SHP77 (cell line): ENCODE data around the gene CHST1.
A peak's percentile ranks its signal among the peaks of the same experiment; 100 is the strongest.

Experiments used
- DNase-seq, 2 experiments: peaks; one replicate each; lab custom pipeline; 2025; lab: John Stamatoyannopoulos, UW

The CHST1 gene

DNA sequence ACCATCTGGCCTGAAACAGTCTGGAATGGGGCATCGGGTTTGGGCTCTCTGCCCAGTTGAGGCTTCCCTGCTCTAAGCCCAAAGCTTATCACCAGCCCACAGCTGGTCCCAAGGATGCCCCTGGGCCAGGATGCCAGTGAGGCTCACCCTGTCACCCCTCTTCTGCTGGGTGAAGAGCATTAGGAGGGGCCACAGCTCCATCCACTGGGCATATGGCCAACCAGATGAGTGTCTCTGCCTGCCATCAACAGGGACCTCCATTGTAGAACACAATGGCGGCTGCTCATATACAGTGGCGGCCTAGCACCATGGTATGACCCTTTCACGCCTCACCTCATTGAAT is 5.6 kb downstream of the CHST1 start:
- no peak for DNase-seq

DNA sequence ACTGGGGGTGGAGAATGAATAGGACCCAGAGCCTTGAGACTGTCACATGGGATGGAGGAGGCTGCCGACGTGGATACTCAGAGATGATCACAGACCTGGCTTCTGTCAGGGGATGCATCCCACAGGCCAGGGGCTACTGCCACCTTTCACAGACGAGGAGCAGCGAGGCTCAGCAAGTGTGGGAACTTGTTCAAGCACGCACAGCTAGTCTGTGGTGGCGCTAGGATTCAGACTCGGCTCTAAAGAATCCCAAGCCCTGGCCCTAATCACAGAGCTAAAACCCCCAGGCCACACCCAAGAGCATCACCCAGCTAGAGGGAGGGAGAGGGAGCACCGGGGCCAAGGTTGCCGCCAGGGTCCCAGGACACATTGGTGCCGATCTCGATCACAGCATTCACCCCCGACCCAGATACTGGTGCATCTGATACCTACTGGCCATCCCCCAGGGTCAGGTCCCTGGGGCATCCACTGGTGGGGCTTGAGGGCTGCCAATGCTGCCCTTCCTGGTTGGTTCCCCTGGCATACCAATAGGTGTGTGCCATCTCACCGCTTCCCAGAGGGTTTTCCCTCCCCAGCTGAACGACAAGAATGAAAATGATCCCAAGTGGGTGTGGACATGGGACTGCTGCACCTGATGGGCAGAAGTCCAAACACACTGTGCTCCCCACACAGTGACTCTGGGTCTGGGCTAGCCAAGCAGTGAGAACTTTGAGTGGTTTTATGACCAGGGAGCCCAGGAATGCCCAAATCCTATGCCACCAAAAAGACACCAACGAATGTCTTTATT is 6.2 kb downstream of the CHST1 start:
- DNase-seq = no peak

DNA sequence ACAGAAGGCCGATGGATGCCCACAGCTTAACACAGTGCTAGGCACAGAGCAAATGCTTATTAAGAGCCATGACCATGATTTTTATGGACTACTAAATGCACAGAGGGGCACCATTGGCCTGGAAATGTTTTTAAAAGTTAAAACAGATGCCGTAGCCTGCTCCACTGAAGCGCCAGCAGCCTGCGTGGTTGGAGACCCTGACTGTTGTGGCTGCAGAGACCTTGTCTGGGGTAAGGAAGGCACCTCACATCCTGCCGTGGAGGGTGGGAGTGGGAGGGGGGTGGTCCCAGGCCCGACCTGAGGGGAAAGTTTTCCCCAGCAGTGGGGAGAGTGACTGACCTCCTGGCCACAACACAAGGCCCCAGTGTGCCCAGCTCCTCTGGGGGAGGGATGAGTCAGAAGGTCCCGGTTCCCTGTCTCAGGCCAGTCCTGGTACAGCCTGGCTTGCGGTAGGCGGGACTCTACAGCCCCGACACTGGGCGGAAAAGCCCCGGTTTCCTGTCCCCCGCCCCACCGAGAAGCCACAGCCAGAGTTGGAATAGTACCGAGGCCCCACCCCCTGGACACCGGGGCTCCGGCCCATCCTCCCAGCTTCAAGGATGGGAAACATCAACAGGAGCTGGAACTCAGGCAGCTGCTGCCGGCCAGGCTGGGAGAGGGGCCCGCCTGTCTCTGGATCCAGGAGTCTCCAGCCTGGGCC is 7.0 kb downstream of the CHST1 start:
- no peak for DNase-seq

DNA sequence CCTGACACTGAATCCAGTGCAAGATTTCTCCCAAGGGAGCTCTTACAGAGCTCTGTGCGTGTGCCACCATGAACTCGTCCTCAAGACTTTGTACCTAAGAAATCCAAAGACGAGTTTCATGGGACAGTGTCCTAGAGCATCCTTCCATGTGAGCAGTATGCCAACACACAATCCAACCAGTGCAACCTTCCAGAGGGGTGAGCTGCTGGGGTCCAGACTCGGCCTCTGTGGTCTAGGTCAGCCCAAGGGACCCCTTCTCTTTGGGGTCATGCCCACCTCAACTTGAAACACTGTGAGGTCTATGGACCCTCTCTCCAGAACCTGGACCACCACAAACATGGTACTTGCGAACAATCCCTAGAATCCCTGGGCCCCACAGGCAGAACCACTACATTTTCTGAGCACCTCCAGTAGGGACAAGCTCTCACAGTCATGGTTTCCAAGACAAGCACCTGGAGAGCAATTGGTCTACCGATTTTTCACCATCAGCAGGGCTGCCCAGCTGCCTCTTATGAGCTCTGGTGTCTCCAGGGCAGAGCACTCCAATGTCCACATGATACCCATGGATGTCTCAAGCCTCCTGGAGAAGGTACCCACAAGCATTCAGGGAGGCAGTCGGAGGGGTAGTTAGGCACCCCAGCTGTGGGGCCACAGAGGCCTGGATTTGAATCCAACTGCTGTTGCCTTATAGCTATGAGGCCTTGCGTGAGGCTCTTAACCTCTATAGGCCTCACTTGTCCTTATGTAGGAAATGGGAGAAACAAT is 7.7 kb downstream of the CHST1 start:
- no peak for DNase-seq

DNA sequence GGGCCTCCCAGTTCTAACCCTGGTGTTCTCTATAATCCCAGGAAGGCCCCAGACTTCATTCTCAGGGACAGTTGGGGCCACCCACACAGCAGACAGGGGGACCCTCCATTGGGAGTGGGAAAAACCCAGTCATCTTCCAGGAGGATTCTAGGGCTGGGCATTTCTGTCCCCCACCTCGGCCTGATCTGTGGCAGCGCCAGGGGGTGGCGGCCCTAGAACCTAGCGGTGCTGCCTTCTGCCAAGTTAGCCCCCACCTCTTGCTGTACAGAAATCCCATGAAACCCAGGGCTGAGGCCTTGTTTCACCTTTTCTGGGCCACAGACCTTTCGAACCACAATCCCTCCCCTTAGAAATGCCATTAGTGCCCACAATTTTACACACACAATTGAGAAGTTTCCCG is 9.6 kb downstream of the CHST1 start:
- DNase-seq = no peak

DNA sequence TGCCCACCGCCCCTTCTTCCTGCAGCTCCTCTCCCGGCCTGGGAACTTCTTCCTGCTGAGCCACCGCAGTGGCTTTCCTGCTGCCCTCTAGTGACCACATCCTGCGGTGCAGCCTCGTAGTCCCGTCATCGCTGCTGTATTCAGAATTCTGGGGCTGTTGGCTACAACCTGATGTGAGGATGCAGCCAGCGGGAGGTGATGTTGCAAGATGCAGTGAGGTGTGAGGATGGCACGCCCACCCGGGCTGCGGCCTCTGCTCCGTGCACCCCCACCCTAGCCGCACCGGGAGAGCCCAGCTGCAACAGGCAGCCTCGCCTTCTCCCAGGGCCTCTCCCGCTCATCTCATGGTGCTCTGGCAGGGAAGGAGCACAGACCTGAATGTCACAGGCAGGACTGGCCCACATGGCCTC is 10.1 kb downstream of the CHST1 start:
- peak; percentile 57 to 73 for DNase-seq

DNA sequence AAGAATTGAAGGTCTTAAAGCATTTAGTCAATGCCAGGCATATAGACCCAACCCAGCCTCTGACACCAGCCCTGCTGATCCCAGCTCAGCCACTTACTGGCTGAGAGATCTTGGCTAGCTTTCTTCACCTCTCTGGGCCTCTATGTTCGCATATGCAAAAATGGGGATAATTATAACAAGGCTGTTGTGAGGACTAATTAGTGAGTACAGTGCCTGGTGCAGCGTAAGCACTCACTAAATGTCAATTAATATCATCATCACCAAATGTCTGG is 10.5 kb downstream of the CHST1 start:
- no peak for DNase-seq

DNA sequence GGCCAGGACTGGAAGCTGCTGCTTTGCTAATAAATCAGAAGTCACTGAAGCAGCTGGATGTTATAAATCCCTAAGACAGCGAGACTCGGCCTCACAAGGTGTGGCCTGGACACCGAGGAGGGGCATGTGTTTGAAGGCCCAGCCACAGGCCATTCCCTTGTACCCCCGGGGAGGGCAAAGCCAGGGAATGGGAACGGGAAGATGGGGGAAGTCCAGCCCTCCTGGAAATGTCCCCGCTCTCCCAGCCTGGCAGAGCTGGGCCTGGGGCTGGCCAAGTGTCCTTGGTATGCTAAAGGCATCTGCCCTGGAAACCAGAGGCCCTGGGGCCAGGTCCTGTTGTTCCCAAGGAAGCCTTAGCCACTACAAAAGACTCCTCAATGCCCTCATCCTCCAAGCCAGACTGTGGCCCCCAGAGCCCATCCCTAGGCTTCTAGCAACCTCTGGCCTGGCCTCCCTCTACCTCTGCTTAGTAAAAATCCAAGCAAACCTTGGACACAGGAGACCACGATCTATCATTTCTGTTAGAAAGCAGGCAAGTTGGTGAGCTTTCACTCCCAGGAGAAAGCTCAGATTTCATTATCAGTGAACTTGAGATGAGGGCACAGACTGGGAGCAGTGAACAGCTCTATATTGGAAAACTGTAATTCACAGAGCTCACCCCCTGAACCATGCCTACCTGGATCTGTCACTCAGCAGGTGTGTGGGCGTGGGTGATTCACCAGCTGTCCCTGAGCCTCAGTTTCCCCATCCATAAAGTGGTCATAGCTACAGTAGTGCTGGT is 11.0 kb downstream of the CHST1 start:
- no peak for DNase-seq

DNA sequence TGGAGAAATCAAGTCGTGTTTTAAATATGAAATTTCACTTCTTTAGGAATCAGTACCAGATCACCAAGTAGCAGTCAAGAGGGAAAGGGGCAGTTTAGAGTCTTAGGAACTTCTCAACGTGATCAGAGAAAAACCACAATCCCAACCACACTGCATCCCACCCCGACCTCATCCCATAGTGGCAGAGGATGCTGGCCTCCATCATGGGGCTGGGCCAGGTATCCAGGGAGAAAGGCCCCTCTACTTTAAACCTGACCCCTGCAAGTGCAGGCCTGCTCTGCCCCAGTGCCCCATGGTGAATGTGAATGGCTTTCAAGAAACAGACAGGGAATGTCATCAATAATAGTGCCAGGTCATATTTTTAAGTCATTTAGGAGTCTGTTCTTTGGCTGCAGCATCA is 12.1 kb downstream of the CHST1 start:
- no peak for DNase-seq

DNA sequence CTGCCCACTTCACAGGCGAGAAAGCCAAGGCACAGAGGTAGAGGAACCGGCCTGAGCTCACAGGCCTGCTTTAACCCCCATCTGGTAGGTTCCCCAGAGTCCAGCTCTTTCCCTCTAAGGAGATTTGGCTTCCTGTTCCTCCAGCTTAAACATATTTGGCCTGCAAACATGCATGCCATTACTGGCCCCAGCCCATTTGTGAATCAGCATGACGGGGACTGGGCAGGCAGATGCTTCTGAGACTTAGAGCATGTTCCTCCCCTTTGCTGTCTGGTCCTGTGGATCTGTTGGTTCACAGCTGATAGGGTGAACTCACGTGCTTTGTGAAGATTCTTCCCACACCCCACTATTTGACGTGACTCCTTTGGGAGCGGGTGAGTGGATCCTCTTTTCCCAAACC is 12.6 kb downstream of the CHST1 start:
- DNase-seq = no peak

DNA sequence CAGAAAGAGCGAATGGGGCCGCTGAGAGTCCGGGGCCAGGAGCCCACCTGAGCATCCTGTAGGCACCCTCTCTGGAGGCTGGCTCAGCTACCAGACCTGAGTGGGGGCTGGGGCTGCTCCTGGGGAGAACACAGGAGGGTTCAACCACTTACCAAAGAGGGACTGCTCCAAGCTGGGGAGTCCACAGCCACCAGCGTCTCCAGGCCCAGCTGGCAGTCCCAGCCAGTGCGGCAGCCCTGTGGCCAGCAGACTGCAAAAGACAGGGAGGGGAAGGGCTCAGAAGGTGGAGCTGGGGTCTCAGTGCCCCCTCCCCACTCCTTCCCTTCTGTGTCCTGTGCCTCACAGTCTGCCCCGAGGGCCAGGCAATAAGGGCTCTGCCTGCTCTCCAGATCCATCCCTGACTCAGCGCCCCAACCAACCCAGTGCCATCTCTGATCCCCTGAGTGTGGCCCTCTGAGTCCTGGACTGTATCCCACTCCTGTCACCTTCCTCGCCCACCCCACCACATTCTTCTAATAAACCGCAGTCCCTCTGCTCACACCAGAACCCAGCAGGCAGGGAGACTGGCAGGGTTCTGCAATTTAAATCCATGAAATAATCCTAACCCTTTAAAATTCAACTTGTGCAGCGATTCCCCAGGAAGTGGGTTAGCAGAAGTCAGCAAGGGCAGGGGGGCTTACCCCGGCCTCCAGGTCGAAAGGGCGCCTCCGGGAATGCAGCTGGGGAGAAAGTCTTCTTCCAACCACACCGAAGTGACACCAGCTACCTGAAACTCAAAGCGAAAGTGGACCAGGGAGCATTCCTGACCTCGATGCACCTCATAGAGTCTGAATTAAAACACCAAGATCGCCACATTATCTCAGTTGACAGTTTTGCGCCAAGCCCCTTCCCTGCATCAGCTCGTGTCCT is 13.3 kb downstream of the CHST1 start:
- no peak for DNase-seq

DNA sequence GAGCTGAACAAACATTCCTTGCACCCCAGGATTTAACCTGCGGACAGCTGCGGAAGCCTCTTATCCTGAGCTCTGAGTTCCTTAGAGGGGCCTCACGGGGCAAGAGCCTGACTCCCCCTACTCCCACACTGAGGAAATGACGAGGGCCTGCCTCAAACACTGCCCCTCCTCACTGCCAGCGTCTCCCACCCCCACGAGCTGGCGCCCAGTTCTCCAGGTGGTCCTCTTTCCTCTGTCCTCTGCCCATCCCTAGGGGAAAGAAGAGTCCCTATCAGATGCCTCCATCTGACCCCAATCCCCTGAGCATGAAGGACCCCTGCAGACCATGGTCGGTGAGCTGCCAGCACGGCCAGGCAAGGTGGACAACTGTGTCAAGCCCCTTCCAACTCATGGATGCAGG is 14.3 kb downstream of the CHST1 start:
- no peak for DNase-seq

DNA sequence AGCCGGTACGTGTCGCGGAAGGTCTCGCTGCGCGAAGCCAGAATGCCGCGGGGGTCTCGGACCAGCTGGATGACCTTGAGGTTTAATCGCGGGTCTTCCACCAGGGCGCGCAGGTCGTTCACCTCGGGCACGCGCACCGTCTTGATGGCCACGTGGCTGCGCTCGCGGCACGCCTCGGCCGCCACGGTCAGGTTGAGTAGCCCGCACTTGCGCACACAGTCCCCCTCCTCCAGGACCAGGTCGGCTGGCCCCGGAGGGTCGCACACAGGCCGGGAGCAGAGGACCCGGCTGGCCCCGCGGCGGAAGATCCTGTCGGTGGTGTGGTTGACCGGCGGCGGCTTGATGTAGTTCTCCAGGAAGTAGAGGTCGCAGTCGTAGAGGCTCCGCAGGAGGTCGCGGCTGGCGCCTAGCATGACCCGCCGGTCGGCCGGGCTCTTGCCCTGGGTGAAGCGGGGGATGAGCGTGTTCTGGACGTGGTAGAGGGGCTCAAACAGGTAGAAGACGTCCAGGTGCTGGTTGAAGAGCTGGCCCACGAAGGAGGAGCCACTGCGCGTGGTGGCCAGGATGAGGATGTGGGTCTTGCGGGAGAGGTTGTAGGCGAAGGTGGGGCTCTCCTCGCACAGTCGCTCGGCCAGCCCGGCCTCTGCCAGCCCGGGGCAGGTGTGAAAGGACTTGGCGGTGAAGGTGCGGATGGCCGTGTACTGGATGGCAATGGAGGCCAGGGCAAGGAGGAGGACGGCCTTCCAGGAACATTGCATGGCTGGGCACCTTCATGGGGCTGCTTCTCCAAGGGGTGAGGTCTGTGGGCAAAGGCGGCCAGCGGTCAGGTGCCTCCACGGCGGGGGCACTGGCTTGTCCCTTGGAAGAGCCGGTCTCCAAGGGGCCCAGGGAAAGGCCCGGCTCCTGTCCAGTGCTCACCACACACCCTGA is 15.0 kb downstream of the CHST1 start:
- DNase-seq = no peak

DNA sequence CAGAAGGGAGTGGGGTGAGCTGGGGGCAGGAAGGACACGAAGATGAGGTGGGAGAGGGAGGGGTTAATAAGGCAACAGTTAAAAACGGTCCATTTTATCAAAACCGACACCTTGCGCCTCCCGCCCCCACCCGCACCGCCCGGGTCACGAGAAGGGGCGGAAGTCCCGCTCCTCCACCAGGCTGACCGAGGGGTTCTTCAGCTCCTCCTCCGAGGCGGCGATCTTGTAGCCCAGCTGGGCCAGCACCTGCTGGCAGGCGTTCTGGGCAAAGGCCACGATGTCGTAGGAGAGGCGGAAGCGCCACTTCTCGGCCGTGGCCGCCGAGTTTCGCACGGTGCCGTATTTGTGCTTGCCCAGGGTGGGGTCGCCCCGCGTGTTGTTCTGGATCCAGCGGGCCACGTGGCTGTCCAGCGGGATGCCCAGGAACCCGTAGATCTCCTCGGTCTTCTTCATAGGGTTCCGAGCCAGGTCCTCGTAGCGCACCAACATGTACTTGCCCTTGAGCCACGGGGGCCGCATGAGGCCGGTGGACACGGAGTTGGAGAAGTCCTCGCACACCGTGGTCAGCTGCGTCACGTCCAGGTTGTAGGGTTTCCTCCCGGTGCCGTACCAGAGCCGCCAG is 15.8 kb downstream of the CHST1 start:
- DNase-seq = no peak

DNA sequence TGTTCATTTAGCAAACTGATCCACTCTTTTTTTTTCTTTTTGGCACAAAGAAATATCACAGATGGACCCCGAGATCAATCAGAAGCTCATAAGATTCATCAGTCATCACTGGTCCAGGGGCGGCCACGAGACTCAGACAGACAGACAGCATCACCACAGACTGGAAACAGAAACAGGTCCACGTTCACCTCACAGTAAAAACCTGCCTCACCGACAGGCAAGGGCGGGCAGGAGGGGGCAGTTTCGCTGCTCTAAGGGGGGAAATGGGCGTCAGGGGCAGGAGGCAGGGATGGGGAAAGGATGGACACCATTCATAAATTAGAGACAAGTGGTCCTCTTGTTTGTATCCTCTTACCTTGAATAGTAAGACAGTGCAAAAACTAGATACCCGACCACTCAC is 16.5 kb downstream of the CHST1 start:
- DNase-seq = no peak

DNA sequence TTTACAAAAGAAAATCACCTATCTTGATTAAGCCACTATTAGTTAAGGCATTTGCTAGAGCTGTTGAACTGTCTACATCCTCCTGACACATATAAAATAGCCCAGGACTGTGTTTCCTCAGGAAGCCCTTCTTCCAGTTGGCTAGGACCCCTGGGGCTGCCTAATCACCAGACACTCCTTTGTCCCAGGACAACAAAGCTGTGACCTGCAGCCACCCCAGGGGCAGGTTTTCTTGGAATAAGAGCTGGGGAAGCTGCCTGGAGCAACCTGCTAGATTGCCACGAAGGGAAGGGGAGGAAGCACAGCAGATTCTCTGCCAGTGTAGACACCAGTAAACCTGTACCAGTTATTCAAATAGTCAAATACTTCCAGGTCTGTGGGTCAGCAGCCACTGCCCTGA is 17.6 kb downstream of the CHST1 start:
- no peak for DNase-seq

DNA sequence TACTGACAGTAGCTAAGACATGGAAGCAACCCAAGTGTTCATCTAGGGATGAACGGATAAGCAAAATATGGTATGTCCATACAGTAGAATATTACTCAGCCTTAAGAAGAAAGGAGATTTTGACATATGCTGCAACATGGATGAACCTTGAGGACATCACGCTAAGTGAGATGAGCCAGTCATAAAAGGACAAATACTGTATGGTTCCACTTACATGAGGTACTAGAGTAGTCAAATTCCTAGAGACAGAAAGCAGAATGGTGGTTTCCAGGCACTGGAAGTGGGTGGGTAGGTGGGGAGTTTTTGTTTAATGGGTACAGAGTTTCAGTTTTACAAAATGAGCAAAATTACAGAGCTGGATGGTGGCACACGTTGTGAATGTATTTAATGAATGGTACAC is 18.1 kb downstream of the CHST1 start:
- no peak for DNase-seq

DNA sequence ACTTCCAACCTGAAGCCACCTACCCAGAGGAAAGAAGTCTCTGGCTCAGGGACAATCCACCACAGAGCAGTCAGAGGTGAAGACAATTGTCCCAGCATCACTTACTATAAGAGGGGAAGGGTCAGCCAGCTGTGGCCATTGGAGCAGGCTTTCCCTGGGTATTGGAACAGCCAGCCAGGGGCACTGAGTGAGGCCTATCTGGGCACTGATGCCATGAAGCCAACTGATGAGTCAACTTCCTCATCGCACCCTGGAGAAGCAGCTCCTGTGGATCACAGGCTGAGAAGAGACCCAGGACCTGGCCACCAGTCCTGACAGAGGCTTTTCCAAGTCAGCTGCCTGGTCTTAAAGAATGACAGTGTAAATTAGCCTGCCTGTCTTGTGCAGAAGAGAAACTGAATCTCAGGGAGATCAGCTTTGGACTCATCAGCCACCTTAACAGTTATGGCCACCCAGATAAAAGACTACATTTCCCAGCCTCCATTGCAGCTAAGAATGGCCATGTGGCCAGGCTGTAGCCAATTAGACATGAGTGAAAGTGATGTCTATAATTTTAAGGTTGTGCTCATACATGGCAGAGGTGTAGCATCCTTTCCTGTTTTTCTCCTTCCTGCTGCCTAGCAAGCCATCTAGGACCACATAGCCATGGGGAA is 19.0 kb downstream of the CHST1 start:
- no peak for DNase-seq
